Muscle of arm (tissue), 12 donors: ENCODE data around the gene FBXO10. TPM values are rescaled to one million over a fixed set of nuclear protein-coding genes. Genes with fewer than 3 reads are reported as not detected.

Experiments
- DNase-seq: peaks from one replicate; pipeline ENCODE4 v3.0.0-alpha.2; 2013
- polyA plus RNA-seq, 12 donors: library from polyadenylated mRNA; unstranded; fragments of 120-200 nt; gene quantifications; one replicate each; pipeline ENCODE4 v1.2.1, GENCODE V29; 2013; ENCODE audit not compliant: insufficient read length in 12 of 12

The FBXO10 gene
- polyA plus RNA-seq, 12 donors: 20.3 to 45.1 (median 34.8) TPM; not detected in 1

GRCh38 chr9:37551888-37552287, 24.3 kb downstream of the FBXO10 start:
- no peak for DNase-seq

DNA sequence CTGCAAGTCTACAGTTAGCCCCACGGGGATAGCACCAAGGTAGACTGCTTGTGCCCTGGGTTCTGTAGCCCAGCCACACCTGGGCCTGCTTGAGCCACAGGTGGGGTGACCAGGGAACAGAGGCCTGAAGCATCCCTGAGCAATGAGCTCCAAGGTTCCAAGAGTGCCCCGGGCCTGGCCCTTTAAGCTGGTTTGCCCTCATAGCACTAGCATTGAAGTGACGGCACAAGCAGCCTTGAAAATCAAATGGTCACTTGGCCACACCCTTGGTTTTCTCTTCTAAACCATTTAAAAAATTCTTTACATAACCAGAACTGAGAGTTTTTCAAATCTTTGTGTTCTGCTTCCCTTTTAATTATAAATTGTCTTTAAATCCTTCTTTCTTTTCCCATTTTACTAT, 24.7 kb downstream of the FBXO10 start:
- no peak for DNase-seq

DNA sequence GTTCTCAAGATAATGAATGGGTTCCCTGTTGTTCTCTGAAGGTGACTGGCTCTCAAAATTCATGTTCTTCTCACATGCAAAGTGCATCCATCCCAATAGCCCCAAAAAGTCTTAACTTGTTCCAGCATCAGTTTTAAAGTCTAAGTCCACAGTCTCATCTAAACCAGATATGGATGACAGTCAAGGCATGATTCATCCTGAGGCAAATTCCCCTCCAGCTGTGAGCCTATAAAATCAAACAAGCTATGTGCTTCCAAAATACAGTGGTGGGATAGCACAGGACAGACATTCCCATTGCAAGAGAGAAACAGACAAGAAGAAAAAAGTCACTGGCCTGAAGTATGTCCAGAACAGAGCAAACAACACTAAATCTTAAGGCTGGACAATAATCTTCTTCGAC, 25.4 kb downstream of the FBXO10 start:
- DNase-seq: no peak

DNA sequence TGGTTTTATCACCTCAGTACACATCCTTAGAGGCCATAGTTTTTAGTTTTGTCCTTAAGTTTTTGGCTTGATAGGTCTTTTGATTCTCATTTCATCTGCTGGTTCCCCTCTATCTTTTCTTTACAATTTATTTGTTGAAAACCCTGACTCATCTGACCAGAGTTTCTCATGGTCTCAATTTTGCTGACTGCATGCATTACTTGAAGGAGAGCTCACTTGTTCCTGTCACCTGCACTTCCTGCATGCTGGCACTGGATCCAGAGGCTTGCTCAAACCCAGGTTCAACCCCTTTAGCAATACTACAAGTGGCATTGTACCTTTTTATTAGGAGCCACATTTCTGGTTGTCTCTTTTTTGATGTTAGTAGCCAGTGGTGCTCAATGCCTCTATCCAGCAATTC, 26.7 kb downstream of the FBXO10 start:
- no peak for DNase-seq

DNA sequence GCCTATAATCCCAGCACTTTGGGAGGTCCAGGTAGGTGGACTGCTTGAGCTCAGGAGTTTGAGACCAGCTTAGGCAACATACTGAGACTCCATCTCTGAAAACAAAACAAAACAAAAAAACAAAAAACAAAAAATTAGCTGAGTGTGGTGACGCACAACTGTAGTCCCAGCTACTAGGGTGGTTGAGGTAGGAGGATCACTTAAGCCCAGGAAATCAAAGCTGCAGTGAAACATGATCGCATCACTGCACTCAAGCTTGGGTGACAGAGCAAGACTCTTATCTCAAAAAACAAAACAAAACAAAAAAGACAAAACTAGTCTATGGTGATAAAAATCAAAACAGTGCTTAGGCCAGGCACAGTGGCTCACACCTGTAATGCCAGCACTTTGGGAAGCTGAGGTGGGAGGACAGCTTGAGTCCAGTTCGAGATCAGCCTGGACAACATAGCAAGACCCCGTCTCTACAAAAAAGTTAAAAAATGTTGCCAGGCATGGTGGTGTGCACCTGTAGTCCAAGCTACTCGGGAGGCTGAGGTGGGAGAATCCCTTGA, 28.8 kb downstream of the FBXO10 start:
- DNase-seq: no peak

GRCh38 chr9:37543468-37543867, 32.7 kb downstream of the FBXO10 start:
- DNase-seq: no peak

GRCh38 chr9:37542895-37543294, 33.3 kb downstream of the FBXO10 start:
- DNase-seq: no peak

- no peak for DNase-seq
Measured at GRCh38 chr9:37542488-37542887, 33.7 kb downstream of the FBXO10 start.

- DNase-seq: no peak
Measured at GRCh38 chr9:37541465-37541864, 34.7 kb downstream of the FBXO10 start.

DNA sequence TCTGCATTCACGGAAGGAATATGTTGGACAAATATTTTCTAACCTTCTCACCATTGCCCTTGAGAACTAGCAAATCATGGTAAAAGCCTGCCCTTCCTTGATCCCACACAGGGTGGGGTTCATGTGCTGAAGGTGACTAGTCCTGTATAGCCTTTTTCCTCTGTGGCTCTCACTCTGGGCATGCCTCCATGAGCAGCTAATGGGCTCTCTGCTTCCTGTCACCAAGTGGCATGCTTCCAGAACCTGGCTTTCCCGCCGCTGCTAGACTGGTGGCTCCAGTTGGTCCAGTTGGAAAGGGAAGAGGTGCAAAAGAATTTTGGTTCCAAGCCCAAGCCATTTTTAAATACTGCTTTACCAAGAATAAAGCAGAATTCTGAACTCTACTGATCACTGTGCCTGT, 35.5 kb downstream of the FBXO10 start:
- no peak for DNase-seq

DNA sequence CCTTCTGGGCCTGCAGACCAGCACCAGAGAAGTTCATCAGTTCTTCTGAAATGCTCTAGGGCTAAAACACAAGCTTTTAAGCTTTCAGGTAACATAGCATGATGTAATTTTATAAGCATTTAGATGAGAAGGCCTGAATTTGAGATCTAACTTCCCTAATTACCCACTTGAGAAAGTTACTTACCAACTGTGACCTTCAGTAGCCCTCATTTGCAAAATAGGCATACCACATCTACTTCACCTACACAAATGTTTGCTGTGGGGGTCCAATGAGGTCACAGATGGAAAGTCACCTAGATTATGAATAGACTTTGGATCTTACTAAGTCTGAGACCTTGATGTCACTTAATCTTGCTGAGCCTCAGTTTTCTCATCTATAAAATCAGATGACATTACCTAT, 36.5 kb downstream of the FBXO10 start:
- no peak for DNase-seq

DNA sequence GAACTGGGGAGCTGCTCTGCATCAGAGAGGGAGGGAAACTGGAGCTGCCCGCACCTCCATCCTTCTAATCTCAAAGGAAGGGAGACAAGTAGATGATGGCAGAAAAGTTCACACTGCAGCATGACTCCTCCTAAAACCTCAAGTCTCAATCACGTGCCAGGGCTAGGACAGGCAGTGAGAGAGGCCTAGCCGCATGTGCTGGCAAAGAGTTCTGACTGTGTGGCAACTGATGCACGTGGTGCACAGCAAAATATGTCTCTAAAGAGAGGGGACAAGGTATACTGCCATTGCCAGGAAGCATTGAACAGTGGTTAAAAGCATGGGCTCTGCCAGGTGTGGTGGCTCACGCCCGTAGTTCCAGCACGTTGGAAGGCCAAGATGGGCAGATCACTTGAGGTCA, 38.1 kb downstream of the FBXO10 start:
- no peak for DNase-seq

DNA sequence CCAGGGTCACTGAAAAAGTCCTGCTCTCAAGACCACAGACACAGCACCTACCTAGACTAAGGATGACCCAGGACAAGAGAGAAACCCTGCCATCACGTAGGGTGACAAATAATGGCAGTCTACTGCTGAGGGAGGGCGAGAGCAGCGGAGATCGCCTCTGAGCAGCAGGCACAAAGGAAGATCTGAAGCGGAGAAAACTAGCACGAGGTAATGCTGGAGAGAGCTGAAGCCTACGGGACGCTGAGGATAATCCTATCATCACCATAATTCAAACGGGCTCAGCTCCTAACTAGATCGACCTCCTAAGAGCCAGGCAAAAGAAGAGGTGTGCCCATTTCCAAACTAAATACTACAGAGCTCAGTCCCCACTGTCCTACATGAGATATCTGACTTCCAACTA, 41.3 kb downstream of the FBXO10 start:
- no peak for DNase-seq

GRCh38 chr9:37534412-37534811, 41.8 kb downstream of the FBXO10 start:
- no peak for DNase-seq

GRCh38 chr9:37531699-37532098, 44.5 kb downstream of the FBXO10 start:
- DNase-seq: no peak

GRCh38 chr9:37528652-37529471, 47.3 kb downstream of the FBXO10 start:
- no peak for DNase-seq

- DNase-seq: no peak
Measured at GRCh38 chr9:37523916-37524315, 52.3 kb downstream of the FBXO10 start.

- DNase-seq: no peak
Measured at GRCh38 chr9:37522971-37523370, 53.2 kb downstream of the FBXO10 start.

DNA sequence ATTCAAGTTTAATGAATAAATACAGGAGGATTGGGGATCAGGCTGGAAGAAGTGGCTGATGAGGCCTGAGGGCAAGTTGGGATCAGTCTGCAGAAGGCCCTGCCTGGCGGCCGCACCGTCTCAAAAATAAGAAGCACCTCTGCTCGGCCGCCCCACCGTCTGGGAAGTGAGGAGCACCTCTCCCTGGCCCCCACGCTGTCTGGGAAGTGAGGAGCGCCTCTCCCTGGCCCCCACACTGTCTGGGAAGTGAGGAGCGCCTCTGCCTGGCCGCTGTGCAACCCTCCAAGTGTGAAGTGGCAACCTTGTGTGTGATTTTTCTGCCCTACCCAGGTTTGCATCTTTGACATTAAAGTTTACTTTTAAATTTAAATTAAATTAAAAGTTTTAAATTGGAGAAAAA, 55.1 kb downstream of the FBXO10 start:
- DNase-seq: no peak

DNA sequence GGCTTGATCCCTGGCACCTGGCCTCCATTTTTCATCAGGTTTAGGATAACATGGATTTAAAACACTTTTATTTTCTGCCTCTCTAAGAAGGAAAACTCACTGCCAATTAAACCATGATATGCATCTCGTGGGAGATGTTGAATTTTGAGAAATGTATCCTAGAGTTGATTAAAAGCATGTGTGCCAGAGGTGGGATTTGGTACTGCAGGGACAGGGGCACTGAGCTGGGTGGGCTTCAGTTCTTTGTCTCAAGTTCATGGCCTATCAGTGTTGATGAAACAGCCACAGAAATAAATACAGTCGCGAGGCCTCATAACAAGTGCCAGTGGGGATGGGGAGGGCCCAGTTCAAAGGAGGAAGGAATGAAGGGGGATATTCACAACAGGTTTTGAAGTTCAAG, 55.5 kb downstream of the FBXO10 start:
- no peak for DNase-seq

DNA sequence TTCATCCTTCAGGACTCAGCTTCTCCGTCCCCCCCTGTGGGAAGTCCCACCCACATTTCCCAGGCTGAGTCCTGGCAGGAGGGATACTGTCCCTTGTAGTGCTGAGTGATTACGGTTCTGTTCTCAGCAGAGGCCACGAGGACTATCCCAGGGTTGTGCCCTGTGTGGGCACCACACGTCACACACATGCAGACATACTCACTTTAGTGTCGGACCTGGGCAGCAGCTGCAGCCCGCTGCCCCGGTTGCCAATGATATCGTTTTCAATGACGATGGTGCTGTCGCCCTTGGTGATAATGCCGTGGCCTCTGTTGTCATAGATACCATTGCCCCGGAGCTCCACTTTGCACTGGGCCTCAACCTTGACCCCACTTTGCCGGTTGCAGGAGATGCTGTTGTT, 58.3 kb downstream of the FBXO10 start:
- DNase-seq: no peak

DNA sequence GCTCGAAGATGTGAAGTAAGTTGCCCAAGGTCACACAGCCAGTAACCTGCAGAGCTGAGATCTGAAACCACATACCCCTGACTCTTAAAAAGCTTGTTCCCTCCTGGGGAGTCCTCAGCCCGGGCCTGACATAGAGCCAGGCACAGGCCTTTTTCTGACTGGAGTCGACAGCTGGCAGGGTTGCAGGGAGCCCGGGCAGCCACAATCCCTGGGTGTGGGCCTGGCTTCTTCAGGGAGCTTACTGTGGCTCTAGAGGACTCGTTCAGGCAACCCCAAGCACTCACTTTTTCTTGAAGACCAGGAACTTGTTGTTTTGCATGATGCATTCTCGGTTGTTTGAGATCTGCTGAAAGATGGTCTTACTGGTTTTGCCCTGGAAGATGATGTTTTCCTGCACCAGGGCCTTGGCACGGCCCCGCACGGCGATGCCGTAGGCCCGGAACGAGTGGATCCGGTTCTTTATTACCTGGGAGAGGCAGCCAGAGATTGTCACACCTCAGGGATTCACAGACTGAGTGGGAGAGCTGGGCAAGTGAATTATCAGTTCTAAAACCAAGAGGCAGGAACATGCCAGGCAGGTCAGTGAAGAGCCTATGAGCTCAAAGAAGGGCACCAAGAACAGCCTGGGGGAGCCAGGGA, 60.4 kb downstream of the FBXO10 start:
- DNase-seq: no peak

GRCh38 chr9:37514999-37515398, 61.2 kb downstream of the FBXO10 start:
- DNase-seq: no peak
